Mucosa of stomach (tissue), 1 donor: ENCODE data around the gene CABLES1.
"Not testable (repeated sequence)": the region's sequence is repeated elsewhere in the genome, so short reads cannot be mapped to it uniquely, and the experiment has no call there.

Experiments
- H3K27me3 ChIP-seq: one replicate; pipeline ENCODE4 v1.7.0; 2013; ENCODE audit warnings: mild to moderate bottlenecking, low read length; ENCODE audit not compliant: control insufficient read depth, insufficient read depth
- H3K36me3 ChIP-seq: one replicate; pipeline ENCODE4 v1.7.0; 2013; ENCODE audit warnings: low read length; ENCODE audit not compliant: control insufficient read depth, insufficient read depth
- H3K4me1 ChIP-seq: one replicate; pipeline ENCODE4 v1.7.0; 2013; ENCODE audit warnings: mild to moderate bottlenecking, low read length; ENCODE audit not compliant: control insufficient read depth, insufficient read depth
- H3K4me3 ChIP-seq: one replicate; pipeline ENCODE4 v1.7.0; 2013; ENCODE audit warnings: low read length
- H3K9ac ChIP-seq: one replicate; pipeline ENCODE4 v1.7.0; 2013; ENCODE audit warnings: mild to moderate bottlenecking, low read length, moderate library complexity
- H3K9me3 ChIP-seq: one replicate; pipeline ENCODE4 v1.7.0; 2013; ENCODE audit warnings: mild to moderate bottlenecking, low read length, moderate library complexity; ENCODE audit not compliant: control insufficient read depth
- donor health status: Pancreatic carcinoma.

The CABLES1 gene

DNA sequence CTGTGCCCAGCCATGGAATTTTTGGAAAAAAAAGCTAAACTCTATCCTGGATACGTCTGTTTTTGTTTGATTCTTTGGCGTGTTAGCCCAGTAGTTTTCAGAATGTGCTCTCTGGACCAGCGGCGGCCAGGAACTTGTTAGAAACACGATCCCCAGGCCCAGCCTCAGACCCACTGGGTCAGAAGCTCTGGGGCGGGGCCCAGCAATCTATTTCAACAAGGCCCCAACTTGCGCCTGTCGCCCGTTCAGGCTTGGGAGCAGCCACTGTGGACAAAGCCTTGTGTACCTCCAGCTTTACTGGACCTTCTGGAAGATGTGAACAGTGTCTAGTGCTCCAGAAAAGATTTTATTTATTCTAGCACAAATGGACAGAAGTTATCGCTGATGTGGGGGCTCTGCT is 14.3 kb downstream of the CABLES1 start:
- no peaks in the 10 kb centered on the region for H3K27me3 ChIP-seq
- peaks cover under 1% of the 10 kb centered on the region for H3K4me1 ChIP-seq
- no peaks in the 10 kb centered on the region for H3K36me3 ChIP-seq
- H3K4me3 ChIP-seq, result no peak overlapping the region
- H3K9ac ChIP-seq, result no peak overlapping the region
- no peaks in the 10 kb centered on the region for H3K9me3 ChIP-seq

DNA sequence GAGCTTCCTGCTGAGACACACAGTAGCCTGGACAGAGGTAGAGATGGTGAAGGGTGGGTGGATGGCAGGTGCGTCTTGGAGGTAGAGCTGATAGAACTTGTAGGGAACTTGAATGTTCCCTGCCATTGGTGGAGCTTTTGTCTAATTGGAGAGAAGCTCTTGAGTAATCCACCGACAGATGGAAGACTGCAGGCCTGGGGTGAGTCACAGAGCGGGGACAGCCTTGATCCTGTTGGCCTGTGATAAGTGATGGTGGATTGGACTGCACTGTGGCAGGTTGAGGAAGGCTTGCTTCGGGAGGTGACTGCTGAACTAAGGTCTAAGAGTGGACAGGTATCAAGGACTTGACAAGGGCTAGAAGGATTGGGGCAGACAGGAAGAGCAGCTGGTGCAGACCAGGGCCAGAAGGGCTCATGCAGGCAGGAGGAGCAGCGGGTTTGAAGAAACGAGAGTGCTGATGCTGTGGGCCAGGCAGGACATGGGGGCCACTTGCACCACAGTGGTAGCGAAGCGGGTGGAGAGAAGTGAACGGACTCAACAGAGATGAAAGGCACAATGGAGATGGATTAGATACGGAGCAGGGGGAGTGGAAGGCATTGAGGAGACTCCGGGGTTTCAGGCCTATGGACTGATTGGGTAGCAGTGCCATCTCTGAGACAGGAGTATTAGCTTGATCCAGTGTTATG is 16.3 kb downstream of the CABLES1 start:
- Histone ChIP-seq H3K9ac (no peak overlapping the region), H3K9me3 (no peaks in the 10 kb centered on the region), H3K27me3 (no peaks in the 10 kb centered on the region), H3K4me1 (peaks cover 10% of the 10 kb centered on the region), H3K4me3 (no peak overlapping the region), H3K36me3 (no peaks in the 10 kb centered on the region)

DNA sequence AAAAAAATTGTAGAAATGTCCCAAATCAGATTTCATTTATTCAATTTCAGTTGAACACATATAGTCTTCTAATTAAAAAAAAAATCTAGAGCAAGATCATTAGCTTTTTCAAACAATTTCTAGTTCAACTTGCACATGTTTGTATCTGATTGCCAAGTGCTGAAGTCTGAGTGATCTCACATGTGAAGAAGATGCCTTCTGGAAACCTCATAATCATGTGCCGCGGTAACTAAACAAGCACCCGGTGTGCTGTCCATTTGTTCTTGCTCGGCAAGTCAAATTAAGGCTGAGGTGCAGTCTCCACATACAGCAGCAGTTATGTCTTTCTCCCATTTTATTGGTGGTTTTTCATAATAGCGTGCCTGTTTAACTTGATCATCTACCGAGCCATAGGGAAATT is 18.7 kb downstream of the CABLES1 start:
- Histone ChIP-seq H3K4me1 (peaks cover 10% of the 10 kb centered on the region), H3K36me3 (no peaks in the 10 kb centered on the region)

DNA sequence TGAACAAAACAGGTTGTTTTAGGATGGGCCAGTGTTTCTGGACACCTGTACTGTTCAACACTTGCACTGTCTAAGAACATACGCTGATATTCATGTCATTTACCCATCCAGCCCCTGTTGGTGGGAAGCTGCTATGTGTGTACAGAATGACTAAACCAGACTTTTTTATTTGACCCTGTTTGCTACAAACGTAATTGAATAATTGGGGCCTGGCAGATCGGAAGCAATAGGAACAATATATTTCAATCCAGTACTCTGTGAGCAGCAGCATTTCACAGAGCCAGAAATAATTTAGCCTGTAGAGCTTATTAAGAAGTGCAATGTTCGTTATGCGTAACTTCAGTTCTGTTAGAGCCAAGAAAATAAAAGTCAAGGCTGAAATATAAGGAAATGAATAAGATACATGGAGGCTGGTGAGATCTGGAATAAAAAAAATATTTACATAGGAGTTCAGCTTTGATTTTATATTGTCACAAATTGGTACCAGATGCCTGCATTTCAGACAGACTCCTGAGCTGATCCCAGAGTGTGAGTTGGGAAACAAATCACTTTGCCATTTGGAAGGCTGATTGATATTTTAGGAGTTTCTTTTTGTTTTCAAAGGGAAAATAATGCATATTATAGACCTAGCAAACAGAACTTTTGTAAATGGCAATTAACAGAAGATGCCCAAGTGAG is 19.7 kb downstream of the CABLES1 start:
- Histone ChIP-seq H3K36me3 (no peaks in the 10 kb centered on the region), H3K4me3 (no peak overlapping the region), H3K9me3 (no peaks in the 10 kb centered on the region)

More for the DNA sequence above, 18.7 kb downstream of the CABLES1 start:
- no peaks in the 10 kb centered on the region for H3K27me3 ChIP-seq
- H3K9ac ChIP-seq, result no peak overlapping the region
- no peaks in the 10 kb centered on the region for H3K9me3 ChIP-seq
- no peak overlapping the region for H3K4me3 ChIP-seq

DNA sequence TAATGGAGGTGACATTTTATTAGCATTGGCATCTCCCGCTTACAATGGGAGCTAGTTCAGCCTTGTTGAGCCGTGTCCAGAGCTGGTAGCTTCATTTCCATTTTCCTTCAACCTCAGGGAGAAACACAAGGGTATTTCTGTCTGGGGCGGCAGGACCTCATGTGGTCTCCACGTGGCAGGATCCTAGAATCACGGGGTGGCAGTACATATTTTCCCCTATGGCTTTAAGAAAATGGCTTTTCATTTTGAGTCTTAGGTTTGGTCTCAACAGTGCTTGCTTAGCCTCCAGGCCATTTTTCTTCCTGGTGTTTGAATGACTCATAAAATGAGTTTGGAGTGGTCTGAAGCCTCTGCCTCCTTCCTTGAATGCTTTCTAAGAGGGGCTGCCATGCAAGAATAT is 20.3 kb downstream of the CABLES1 start:
- Histone ChIP-seq H3K36me3 (no peaks in the 10 kb centered on the region), H3K9me3 (no peaks in the 10 kb centered on the region), H3K4me3 (no peak overlapping the region), H3K27me3 (no peaks in the 10 kb centered on the region), H3K4me1 (peaks cover 10% of the 10 kb centered on the region), H3K9ac (no peak overlapping the region)

More for the DNA sequence above, 19.7 kb downstream of the CABLES1 start:
- H3K4me1 ChIP-seq, result peaks cover 10% of the 10 kb centered on the region
- no peaks in the 10 kb centered on the region for H3K27me3 ChIP-seq
- no peak overlapping the region for H3K9ac ChIP-seq

DNA sequence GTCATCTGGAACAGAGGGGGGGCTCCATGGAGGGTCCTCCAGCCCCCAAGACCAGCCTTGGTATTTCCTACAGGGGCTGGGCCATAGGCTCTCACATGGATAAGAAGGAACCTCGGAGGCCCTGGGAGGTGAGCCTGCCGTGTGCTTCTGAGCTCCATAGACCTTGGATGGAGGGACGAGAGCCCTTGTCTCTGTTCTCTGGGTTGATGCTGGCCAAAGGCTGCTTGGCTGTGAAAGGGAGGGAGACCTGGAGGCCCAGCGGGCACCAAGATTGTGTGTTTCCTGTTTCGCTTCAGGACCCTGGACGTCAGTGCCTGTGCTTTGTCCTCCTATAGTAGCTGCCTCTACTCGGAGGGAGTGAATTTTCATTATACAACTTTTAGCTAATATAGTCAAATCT is 20.8 kb downstream of the CABLES1 start:
- H3K4me1 ChIP-seq, result peaks cover 10% of the 10 kb centered on the region
- H3K9me3 ChIP-seq, result no peaks in the 10 kb centered on the region
- H3K4me3 ChIP-seq, result no peak overlapping the region
- H3K36me3 ChIP-seq, result no peaks in the 10 kb centered on the region
- H3K9ac ChIP-seq, result no peak overlapping the region
- H3K27me3 ChIP-seq, result no peaks in the 10 kb centered on the region

DNA sequence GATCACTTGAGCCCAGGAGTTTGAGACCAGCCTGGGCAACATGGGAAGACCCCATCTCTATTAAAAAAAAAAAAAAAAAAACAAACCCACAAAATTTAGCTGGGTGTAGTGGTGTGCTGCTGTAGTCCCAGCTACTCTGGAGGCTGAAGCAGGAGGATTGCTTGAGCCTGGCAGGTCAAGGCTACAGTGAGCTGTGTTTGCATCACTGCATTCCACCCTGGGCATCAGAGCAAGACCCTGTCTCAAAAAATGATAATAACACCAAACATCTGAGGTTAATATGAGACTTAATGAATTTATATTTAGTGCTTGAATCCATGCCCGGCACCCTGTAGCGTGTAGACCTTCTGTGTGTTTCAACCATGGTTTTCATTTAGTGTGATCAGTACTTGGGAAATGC is 22.8 kb downstream of the CABLES1 start:
- H3K36me3 ChIP-seq, result no peaks in the 10 kb centered on the region
- H3K9me3 ChIP-seq, result no peaks in the 10 kb centered on the region
- peaks cover 10% of the 10 kb centered on the region for H3K4me1 ChIP-seq
- no peaks in the 10 kb centered on the region for H3K27me3 ChIP-seq
- H3K4me3 ChIP-seq, result no peak overlapping the region
- H3K9ac ChIP-seq, result no peak overlapping the region

DNA sequence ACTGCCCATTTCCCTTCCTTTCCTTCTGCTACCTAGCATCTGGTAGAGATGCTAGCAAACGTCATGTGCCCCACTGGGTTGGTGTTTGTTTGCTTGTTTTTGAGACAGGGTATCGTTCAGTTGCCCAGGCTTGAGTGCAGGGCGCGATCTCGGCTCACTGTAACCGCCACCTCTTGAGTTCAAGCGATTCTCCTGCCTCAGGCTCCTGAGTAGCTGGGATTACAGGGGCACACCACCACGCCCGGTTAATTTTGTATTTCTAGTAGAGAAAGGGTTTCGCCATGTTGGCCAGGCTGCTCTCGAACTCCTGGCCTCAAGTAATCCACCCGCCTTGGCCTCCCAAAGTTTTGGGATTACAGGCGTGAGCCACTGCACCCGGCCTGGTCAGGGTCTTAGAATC is 23.6 kb downstream of the CABLES1 start:
- H3K36me3 ChIP-seq, H3K4me1 ChIP-seq, H3K9me3 ChIP-seq, H3K9ac ChIP-seq, H3K27me3 ChIP-seq, H3K4me3 ChIP-seq: not testable (repeated sequence)

DNA sequence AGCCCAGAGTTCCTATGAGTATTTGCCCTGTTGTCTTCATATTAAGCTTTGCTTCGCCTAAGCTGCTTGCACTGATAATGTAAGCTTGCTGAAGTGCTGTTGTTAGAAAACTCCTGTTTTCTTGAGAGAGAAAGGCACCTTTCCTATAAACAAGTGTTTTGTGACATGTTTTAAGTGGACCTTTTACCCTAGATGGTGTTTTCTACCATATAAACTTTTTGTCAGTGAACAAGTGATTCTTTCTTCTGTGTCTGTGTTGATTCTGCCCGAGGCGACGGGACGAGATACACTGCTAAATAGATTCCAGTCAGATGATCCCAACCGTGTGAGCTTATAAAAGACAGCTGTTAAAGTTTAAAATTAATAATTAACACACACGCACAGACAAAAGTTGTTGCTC is 24.1 kb downstream of the CABLES1 start:
- Histone ChIP-seq H3K9ac (no peak overlapping the region), H3K4me1 (peaks cover 10% of the 10 kb centered on the region), H3K27me3 (no peaks in the 10 kb centered on the region), H3K9me3 (no peaks in the 10 kb centered on the region), H3K4me3 (no peak overlapping the region), H3K36me3 (no peaks in the 10 kb centered on the region)

DNA sequence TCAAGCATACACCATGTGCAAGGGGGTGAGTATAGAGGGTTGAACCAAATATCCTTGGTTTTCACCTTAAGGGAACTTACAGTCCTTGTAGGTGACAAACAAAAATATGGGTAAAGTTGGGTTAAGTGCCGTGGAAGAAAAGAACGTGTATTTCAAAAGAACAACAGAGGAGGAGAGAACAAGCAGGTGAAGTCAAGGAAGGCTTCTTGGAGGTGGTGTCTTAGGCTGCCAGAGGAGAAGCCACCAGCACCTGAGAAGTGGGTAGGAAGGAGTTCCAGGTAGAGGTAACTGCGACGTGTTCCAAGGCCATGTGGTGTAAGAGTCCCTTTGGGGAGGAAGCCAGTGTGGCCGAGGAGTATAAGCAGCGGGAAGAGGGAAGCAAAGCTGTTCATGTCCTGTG is 27.2 kb downstream of the CABLES1 start:
- H3K9ac ChIP-seq, result no peak overlapping the region
- H3K36me3 ChIP-seq, result no peaks in the 10 kb centered on the region
- H3K4me3 ChIP-seq, result no peak overlapping the region
- no peaks in the 10 kb centered on the region for H3K27me3 ChIP-seq
- no peaks in the 10 kb centered on the region for H3K9me3 ChIP-seq
- H3K4me1 ChIP-seq, result no peaks in the 10 kb centered on the region

DNA sequence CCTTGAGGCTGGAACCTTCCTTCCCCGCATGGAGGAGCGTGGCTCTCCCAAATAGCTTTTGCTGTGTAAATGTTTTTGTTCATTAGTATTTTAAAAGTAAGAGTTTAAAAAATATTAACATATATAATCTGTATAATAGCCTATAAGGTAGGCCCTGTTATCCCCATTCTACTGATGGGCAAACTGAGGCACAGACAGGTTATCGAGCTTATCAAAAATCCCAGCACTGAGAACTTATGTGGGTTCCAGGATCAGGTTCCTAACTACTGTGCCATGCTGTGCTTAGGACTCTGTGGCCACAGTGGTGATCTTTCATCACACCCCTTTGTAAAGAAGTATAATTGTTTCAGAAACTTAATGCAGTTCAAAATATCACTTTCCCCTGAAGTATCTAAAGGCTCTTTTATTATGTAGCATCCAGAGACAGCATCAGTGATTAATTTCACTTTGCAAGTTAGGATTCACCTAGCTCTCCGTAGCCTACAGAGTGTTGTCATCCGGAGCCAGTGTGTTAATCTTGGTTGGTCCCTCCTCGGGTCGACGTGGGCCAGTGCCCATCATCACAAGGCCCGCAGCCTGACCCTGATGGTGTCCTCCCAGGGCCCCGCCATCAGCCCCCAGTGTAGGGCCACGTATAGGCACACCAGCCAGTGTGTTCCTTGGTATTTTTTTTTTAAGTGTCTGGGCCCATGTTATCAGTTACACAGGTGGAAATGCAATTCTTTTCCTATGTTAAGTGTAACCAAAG is 28.7 kb downstream of the CABLES1 start:
- Histone ChIP-seq H3K36me3 (no peaks in the 10 kb centered on the region), H3K9me3 (no peaks in the 10 kb centered on the region), H3K4me1 (no peaks in the 10 kb centered on the region), H3K9ac (no peak overlapping the region), H3K27me3 (no peaks in the 10 kb centered on the region), H3K4me3 (no peak overlapping the region)
